ENCODE measurements around the gene FUT1.

- peak in 1 of 7 experiments; percentile 8 for TF ChIP-seq CTCF (IDR thresholded peaks at IDR 0.05)
- no peak for TF ChIP-seq POLR2A (IDR thresholded peaks at IDR 0.05)
Measured at GRCh38 chr19:48713041-48713863, 39.2 kb downstream of the FUT1 start.
